AG04450 (cell line): ENCODE measurements around the gene CDKAL1. TPM values are rescaled to one million over a fixed set of nuclear protein-coding genes. Genes with fewer than 3 reads are reported as not detected.
A peak's percentile ranks its signal among the peaks of the same experiment; 100 is the strongest.

ENCODE experiments used
- CTCF ChIA-PET: fragments of 300-600, 350-600 bp; formaldehyde crosslinking; extraction: SDS; loops from one replicate; lab custom pipeline; 2022; ENCODE audit warnings: antibody characterized with exemption, inconsistent platforms; lab: Charles Lee
- POLR2A ChIA-PET: fragments of 350-600 bp; formaldehyde crosslinking; extraction: SDS; loops from one replicate; lab custom pipeline; 2021; ENCODE audit warnings: antibody characterized with exemption, inconsistent platforms; lab: Yijun Ruan, JAX
- DNase-seq: peaks from one replicate; pipeline ENCODE4 v3.0.0-alpha.2; 2011; ENCODE audit warnings: low read depth, low spot score
- H3K27ac ChIP-seq: one replicate; pipeline ENCODE4 v1.5.1; 2012; ENCODE audit warnings: low read depth, low read length, control low read depth
- H3K27me3 ChIP-seq: one replicate; pipeline ENCODE4 v1.6.0; 2012; ENCODE audit warnings: low read length; ENCODE audit not compliant: control insufficient read depth, insufficient read depth
- H3K4me3 ChIP-seq: 2 replicates; pipeline ENCODE4 v1.5.1; 2011; ENCODE audit warnings: mild to moderate bottlenecking, low read depth, low read length, control low read depth
- H3K9me3 ChIP-seq: 2 replicates; pipeline ENCODE4 v1.5.1; 2012; ENCODE audit warnings: low read length; ENCODE audit not compliant: control insufficient read depth, insufficient read depth
- CTCF ChIP-seq: IDR thresholded peaks from 2 replicates; pipeline ENCODE4 v1.5.1; 2011; ENCODE audit warnings: low read depth, low read length, control low read depth, inconsistent platforms
- polyA plus RNA-seq: library from polyadenylated mRNA; depleted of rRNA; stranded (reverse); fragments of >200 nt; gene quantifications from 2 replicates; pipeline ENCODE4 v1.2.3, GENCODE V29; 2011

CDKAL1 gene
- polyA plus RNA-seq, 1 experiment: 9.2 TPM

- no peak overlapping the region for H3K4me3 ChIP-seq
- no peak overlapping the region for H3K27ac ChIP-seq
- ChIA-PET CTCF (no interaction called here), POLR2A (interaction anchor here (0.6 kb wide), 1 partner anchor 636 kb away, joined by 7 read pairs; no protein-coding TSS in a partner anchor)
- no peak for TF ChIP-seq CTCF
- H3K27me3 ChIP-seq: no peaks in the 10 kb centered on the region
- peak; percentile 7 for DNase-seq
- no peaks in the 10 kb centered on the region for H3K9me3 ChIP-seq
Observed at GRCh38 chr6:20952699-20953474, 418.6 kb downstream of the CDKAL1 start.

- CTCF ChIA-PET: no interaction called here
- Histone ChIP-seq H3K27ac (no peak overlapping the region), H3K27me3 (no peaks in the 10 kb centered on the region), H3K4me3 (no peak overlapping the region), H3K9me3 (no peaks in the 10 kb centered on the region)
- DNase-seq: no peak
- POLR2A ChIA-PET: no interaction called here
- no peak for TF ChIP-seq CTCF
Observed at GRCh38 chr6:20954315-20954714, 420.1 kb downstream of the CDKAL1 start.

GRCh38 chr6:20955131-20955530, 420.9 kb downstream of the CDKAL1 start:
- ChIA-PET CTCF (no interaction called here), POLR2A (no interaction called here)
- no peak for DNase-seq

GRCh38 chr6:20955751-20956150, 421.5 kb downstream of the CDKAL1 start:
- no peaks in the 10 kb centered on the region for H3K27me3 ChIP-seq
- DNase-seq: no peak
- no peaks in the 10 kb centered on the region for H3K9me3 ChIP-seq
- H3K4me3 ChIP-seq: no peak overlapping the region
- no peak overlapping the region for H3K27ac ChIP-seq
- TF ChIP-seq CTCF: no peak
- CTCF ChIA-PET: no interaction called here
- POLR2A ChIA-PET: no interaction called here

More at GRCh38 chr6:20955131-20955530, 420.9 kb downstream of the CDKAL1 start:
- no peak for TF ChIP-seq CTCF
- Histone ChIP-seq H3K27me3 (no peaks in the 10 kb centered on the region), H3K9me3 (no peaks in the 10 kb centered on the region), H3K4me3 (no peak overlapping the region), H3K27ac (no peak overlapping the region)

- Histone ChIP-seq H3K9me3 (no peaks in the 10 kb centered on the region), H3K27me3 (no peaks in the 10 kb centered on the region), H3K4me3 (no peak overlapping the region), H3K27ac (no peak overlapping the region)
- TF ChIP-seq CTCF: no peak
- DNase-seq: no peak
- POLR2A ChIA-PET: no interaction called here
- CTCF ChIA-PET: no interaction called here
Observed at GRCh38 chr6:20960067-20960466, 425.8 kb downstream of the CDKAL1 start.
